Activated CD8-positive, alpha-beta T cell treated with anti-CD3 and anti-CD28 coated beads for 36 hours (primary cell): ENCODE measurements around the gene TMEM39B. TPM values are rescaled to one million over a fixed set of nuclear protein-coding genes. Genes with fewer than 3 reads are reported as not detected.
A peak's percentile ranks its signal among the peaks of the same experiment; 100 is the strongest.

ENCODE experiments used
- ATAC-seq: fragments of 200-7000 bp; cut with Tn5 transposase; one replicate; pipeline ENCODE4 v1.10.0; 2021; ENCODE audit warnings: mild to moderate bottlenecking, moderate library complexity
- CTCF ChIA-PET: fragments of 350-600 bp; sonication (Branson Sonifier 250); formaldehyde crosslinking; loops from one replicate; lab custom pipeline; 2021; ENCODE audit warnings: antibody characterized with exemption; lab: Charles Lee
- POLR2A ChIA-PET: fragments of 350-600 bp; sonication (Branson Sonifier 250); formaldehyde crosslinking; loops from one replicate; lab custom pipeline; 2021; ENCODE audit warnings: antibody characterized with exemption; lab: Charles Lee
- DNase-seq: peaks from one replicate; pipeline ENCODE4 v3.0.0-alpha.2; 2020
- H3K27ac Mint-ChIP-seq: one replicate; pipeline ENCODE4 v1.8.0; 2021; ENCODE audit warnings: mild to moderate bottlenecking, mixed read lengths
- H3K27me3 Mint-ChIP-seq: one replicate; pipeline ENCODE4 v1.8.0; 2021; ENCODE audit warnings: mixed read lengths
- H3K36me3 Mint-ChIP-seq: one replicate; pipeline ENCODE4 v1.8.0; 2021; ENCODE audit warnings: low read depth, mixed read lengths
- H3K4me1 Mint-ChIP-seq: one replicate; pipeline ENCODE4 v1.8.0; 2021; ENCODE audit warnings: low read depth, mixed read lengths
- H3K4me3 Mint-ChIP-seq: one replicate; pipeline ENCODE4 v1.8.0; 2021; ENCODE audit warnings: mild to moderate bottlenecking, moderate library complexity, mixed read lengths
- H3K9me3 Mint-ChIP-seq: one replicate; pipeline ENCODE4 v1.8.0; 2021; ENCODE audit warnings: mixed read lengths
- CTCF ChIP-seq: fragments of 200-600 bp; IDR thresholded peaks from one replicate; pipeline ENCODE4 v1.8.0; 2022; ENCODE audit warnings: antibody characterized with exemption, mild to moderate bottlenecking
- intact Hi-C: fragments of 100-400 bp; cut with micrococcal nuclease; formaldehyde crosslinking; loops from one replicate; pipeline ENCODE4 v1.10.0; 2022
- total RNA-seq, 2 experiments: library from RNA; stranded (reverse); gene quantifications; one replicate each; pipeline ENCODE4 v1.2.3, GENCODE V29; 2021

TMEM39B gene
- total RNA-seq, result 10 to 100 TPM; 25.3 to 27.7 TPM

GRCh38 chr1:32072622-32073298 lies at the start of gene TMEM39B:
Gene TMEM39B, plus strand, starts transcription at chr1:32072939. Its CDS starts 109 bp downstream, at chr1:32073048.
- no peak for TF ChIP-seq CTCF
- peak within 1 kb of the TSS; percentile 80 for H3K4me3 Mint-ChIP-seq

GRCh38 chr1:32023351-32023750 lies 49.4 kb upstream of the TMEM39B start:
- POLR2A ChIA-PET, result interaction anchor here (0.6 to 1.7 kb wide), 5 partner anchors 9 to 85 kb away, joined by 3 to 7 read pairs (median 3); no protein-coding TSS in a partner anchor
- Mint-ChIP-seq H3K4me1 (peaks cover 47% of the 10 kb centered on the region), H3K36me3 (peaks cover 33% of the 10 kb centered on the region), H3K27ac (no peak overlapping the region), H3K9me3 (no peaks in the 10 kb centered on the region), H3K4me3 (no peak overlapping the region), H3K27me3 (no peaks in the 10 kb centered on the region)
- intact Hi-C loops, result no loop called here
- no peak for ATAC-seq
- DNase-seq, result no peak
- CTCF ChIA-PET, result interaction anchor here (0.9 to 1.5 kb wide), 3 partner anchors 15 to 85 kb away, joined by 3 to 5 read pairs (median 3); partner anchors contain the start of gene KPNA6
- TF ChIP-seq CTCF, result no peak

More at GRCh38 chr1:32072622-32073298, at the start of gene TMEM39B:
- peak; percentile 88 for ATAC-seq
- ChIA-PET CTCF (interaction anchor here (0.8 to 3.2 kb wide), 9 partner anchors 10 to 284 kb away, joined by 3 to 22 read pairs (median 4); partner anchors contain the start of gene KPNA6), POLR2A (interaction anchor here (0.6 to 4.1 kb wide), 12 partner anchors 10 to 321 kb away, joined by 3 to 27 read pairs (median 4); partner anchors contain the start of genes BSDC1, KHDRBS1 and KPNA6)
- peak; percentile 97 for DNase-seq
- Mint-ChIP-seq H3K9me3 (no peaks in the 10 kb centered on the region), H3K36me3 (peaks cover 12% of the 10 kb centered on the region), H3K4me1 (peaks cover 30% of the 10 kb centered on the region), H3K27me3 (no peaks in the 10 kb centered on the region), H3K27ac (peak within 1 kb of the TSS; percentile 90)
- intact Hi-C loops, result no loop called here

GRCh38 chr1:32025515-32025914 lies 47.2 kb upstream of the TMEM39B start:
- no peak overlapping the region for H3K27ac Mint-ChIP-seq
- intact Hi-C loops, result no loop called here
- ATAC-seq, result no peak
- H3K36me3 Mint-ChIP-seq, result peaks cover 36% of the 10 kb centered on the region
- H3K4me1 Mint-ChIP-seq, result peaks cover 52% of the 10 kb centered on the region
- POLR2A ChIA-PET, result interaction anchor here (1.0 to 2.7 kb wide), 4 partner anchors 12 to 30 kb away, joined by 3 to 9 read pairs (median 4); no protein-coding TSS in a partner anchor
- CTCF ChIA-PET, result interaction anchor here (0.8 to 1.1 kb wide), 2 partner anchors 48 to 236 kb away, joined by 3 to 4 read pairs; partner anchors contain the start of gene TMEM39B
- no peaks in the 10 kb centered on the region for H3K9me3 Mint-ChIP-seq
- DNase-seq, result no peak
- no peak overlapping the region for H3K4me3 Mint-ChIP-seq
- no peaks in the 10 kb centered on the region for H3K27me3 Mint-ChIP-seq
- no peak for TF ChIP-seq CTCF

- intact Hi-C loops, result no loop called here
- DNase-seq (no peak), ATAC-seq (no peak)
- ChIA-PET CTCF (no interaction called here), POLR2A (interaction anchor here (0.6 kb wide), 1 partner anchor 12 kb away, joined by 4 read pairs; no protein-coding TSS in a partner anchor)
- H3K4me3 Mint-ChIP-seq, result no peak overlapping the region
- TF ChIP-seq CTCF, result no peak
- H3K4me1 Mint-ChIP-seq, result peaks cover 41% of the 10 kb centered on the region
- H3K27ac Mint-ChIP-seq, result no peak overlapping the region
- H3K27me3 Mint-ChIP-seq, result no peaks in the 10 kb centered on the region
- H3K36me3 Mint-ChIP-seq, result peaks cover 41% of the 10 kb centered on the region
- H3K9me3 Mint-ChIP-seq, result no peaks in the 10 kb centered on the region
These were observed 44.0 kb upstream of the TMEM39B start for GRCh38 chr1:32028746-32029145.
